ENCODE measurements around the gene SNX21. TPM values are rescaled to one million over a fixed set of nuclear protein-coding genes. Genes with fewer than 3 reads are reported as not detected.
A peak's percentile ranks its signal among the peaks of the same experiment; 100 is the strongest.
"Not testable (repeated sequence)": the region's sequence is repeated elsewhere in the genome, so short reads cannot be mapped to it uniquely, and the experiment has no call there.

Gene SNX21
- total RNA-seq, 1 donor from 2014 or later = 52.6 TPM

GRCh38 chr20:45867136-45867818, 33.7 kb downstream of the SNX21 start:
- DNase-seq (ENCODE audit: low spot score) = no peak
- intact Hi-C loops (cut with DNase I) = no loop called here
- ATAC-seq = no peak

GRCh38 chr20:45867819-45868176, 34.2 kb downstream of the SNX21 start:
- ATAC-seq (no peak), DNase-seq (ENCODE audit: low spot score) (no peak)
- intact Hi-C loops (cut with DNase I) = no loop called here

- DNase-seq (ENCODE audit: low spot score) (no peak), ATAC-seq (no peak)
- intact Hi-C loops (cut with DNase I) = no loop called here
Observed at GRCh38 chr20:45872626-45873025, 39.0 kb downstream of the SNX21 start.

GRCh38 chr20:45873409-45874103, 40.0 kb downstream of the SNX21 start:
- intact Hi-C loops (cut with DNase I) = no loop called here
- DNase-seq (ENCODE audit: low spot score) (no peak), ATAC-seq (no peak)

- ATAC-seq; DNase-seq (ENCODE audit: low spot score); intact Hi-C loops (cut with DNase I): not testable (repeated sequence)
Observed at GRCh38 chr20:45874104-45874481, 40.5 kb downstream of the SNX21 start.

- intact Hi-C loops (cut with DNase I) = no loop called here
- ATAC-seq (no peak), DNase-seq (ENCODE audit: low spot score) (no peak)
Observed at GRCh38 chr20:45874576-45874975, 41.0 kb downstream of the SNX21 start.

GRCh38 chr20:45878076-45878761, 44.6 kb downstream of the SNX21 start:
- DNase-seq (ENCODE audit: low spot score) (no peak), ATAC-seq (no peak)
- intact Hi-C loops (cut with DNase I) = no loop called here

GRCh38 chr20:45880988-45881788, 47.6 kb downstream of the SNX21 start, which contains the start of gene ZSWIM1:
Gene ZSWIM1, plus strand, starts transcription at chr20:45881227. Its CDS starts 1,366 bp downstream, at chr20:45882593.
- peak; percentile 99 for ATAC-seq
- intact Hi-C loops (cut with DNase I) = no loop called here
- peak; percentile 100 for DNase-seq (ENCODE audit: low spot score)

GRCh38 chr20:45882469-45883099, 49.0 kb downstream of the SNX21 start:
- no peak for DNase-seq (ENCODE audit: low spot score)
- intact Hi-C loops (cut with DNase I) = no loop called here
- ATAC-seq = no peak

- ATAC-seq (no peak), DNase-seq (ENCODE audit: low spot score) (no peak)
- intact Hi-C loops (cut with DNase I) = no loop called here
Observed at GRCh38 chr20:45883100-45883469, 49.5 kb downstream of the SNX21 start.

- ATAC-seq (no peak), DNase-seq (ENCODE audit: low spot score) (no peak)
- intact Hi-C loops (cut with DNase I) = no loop called here
Observed at GRCh38 chr20:45886590-45887345, 53.2 kb downstream of the SNX21 start.

- intact Hi-C loops (cut with DNase I) = no loop called here
- DNase-seq (ENCODE audit: low spot score) (no peak), ATAC-seq (no peak)
Observed at GRCh38 chr20:45887346-45887715, 53.7 kb downstream of the SNX21 start, which contains the start of gene SPATA25. Gene SPATA25, minus strand, starts transcription at chr20:45887622. Its CDS starts 32 bp downstream, at chr20:45887590.

- intact Hi-C loops (cut with DNase I) = no loop called here
- ATAC-seq (no peak), DNase-seq (ENCODE audit: low spot score) (no peak)
Observed at GRCh38 chr20:45888681-45889080, 55.1 kb downstream of the SNX21 start.

- peak; percentile 91 for DNase-seq (ENCODE audit: low spot score)
- ATAC-seq = peak; percentile 90
- intact Hi-C loops (cut with DNase I) = loop anchor here (10.0 kb wide), 1 partner anchor 64 kb away; no protein-coding TSS in a partner anchor
Observed at GRCh38 chr20:45890077-45890984, 56.7 kb downstream of the SNX21 start.

- intact Hi-C loops (cut with DNase I) = loop anchor here (10.0 kb wide), 1 partner anchor 64 kb away; no protein-coding TSS in a partner anchor
Observed at GRCh38 chr20:45890985-45891983, 57.7 kb downstream of the SNX21 start, which contains the start of the genes CTSA and NEURL2. Gene CTSA, plus strand, starts transcription at chr20:45891335. Its CDS starts 234 bp downstream, at chr20:45891569. Gene NEURL2, minus strand, starts transcription at chr20:45891208. Its CDS starts 217 bp downstream, at chr20:45890991.

More at GRCh38 chr20:45890985-45891983, 57.7 kb downstream of the SNX21 start, which contains the start of the genes CTSA and NEURL2:
- DNase-seq (ENCODE audit: low spot score) (peak; percentile 97), ATAC-seq (peak; percentile 93)
